ES-I3 (cell line): Measurements from ENCODE around the gene ATP2A3.

Source experiments
- H3K36me3 ChIP-seq: 2 replicates; pipeline ENCODE4 v1.6.1; 2013; ENCODE audit warnings: mild to moderate bottlenecking, low read length, control low read depth, moderate library complexity; ENCODE audit not compliant: insufficient read depth
- H3K4me1 ChIP-seq: 2 replicates; pipeline ENCODE4 v1.6.1; 2013; ENCODE audit warnings: mild to moderate bottlenecking, control low read depth, low read length; ENCODE audit not compliant: insufficient read depth
- H3K9ac ChIP-seq: 2 replicates; pipeline ENCODE4 v1.6.1; 2013; ENCODE audit warnings: low read depth, mild to moderate bottlenecking, low read length, moderate library complexity
- H3K9me3 ChIP-seq: 2 replicates; pipeline ENCODE4 v1.6.1; 2013; ENCODE audit warnings: mild to moderate bottlenecking, low read length, moderate library complexity; ENCODE audit not compliant: control insufficient read depth, insufficient read depth

The ATP2A3 gene

GRCh38 chr17:3959921-3960601 lies 4.2 kb downstream of the ATP2A3 start:
- no peaks in the 10 kb centered on the region for H3K9me3 ChIP-seq
- H3K9ac ChIP-seq, result no peak overlapping the region
- peaks cover 45% of the 10 kb centered on the region for H3K4me1 ChIP-seq
- no peaks in the 10 kb centered on the region for H3K36me3 ChIP-seq

- H3K36me3 ChIP-seq, result no peaks in the 10 kb centered on the region
Observed at GRCh38 chr17:3959295-3959899, 4.8 kb downstream of the ATP2A3 start.

GRCh38 chr17:3957735-3958599 lies 6.3 kb downstream of the ATP2A3 start:
- Histone ChIP-seq H3K9ac (no peak overlapping the region), H3K4me1 (peaks cover 41% of the 10 kb centered on the region), H3K36me3 (no peaks in the 10 kb centered on the region), H3K9me3 (no peaks in the 10 kb centered on the region)

More at GRCh38 chr17:3959295-3959899, 4.8 kb downstream of the ATP2A3 start:
- Histone ChIP-seq H3K4me1 (peaks cover 46% of the 10 kb centered on the region), H3K9me3 (no peaks in the 10 kb centered on the region), H3K9ac (no peak overlapping the region)

GRCh38 chr17:3956983-3957382 lies 7.3 kb downstream of the ATP2A3 start:
- Histone ChIP-seq H3K9ac (no peak overlapping the region), H3K9me3 (no peaks in the 10 kb centered on the region), H3K4me1 (peaks cover 40% of the 10 kb centered on the region), H3K36me3 (no peaks in the 10 kb centered on the region)

- H3K36me3 ChIP-seq, result no peaks in the 10 kb centered on the region
- no peak overlapping the region for H3K9ac ChIP-seq
- no peaks in the 10 kb centered on the region for H3K9me3 ChIP-seq
- peaks cover 40% of the 10 kb centered on the region for H3K4me1 ChIP-seq
Observed at GRCh38 chr17:3956327-3956957, 7.8 kb downstream of the ATP2A3 start.

GRCh38 chr17:3955673-3955988 lies 8.6 kb downstream of the ATP2A3 start:
- H3K9ac ChIP-seq, result no peak overlapping the region
- H3K36me3 ChIP-seq, result no peaks in the 10 kb centered on the region
- H3K4me1 ChIP-seq, result peaks cover 36% of the 10 kb centered on the region
- no peaks in the 10 kb centered on the region for H3K9me3 ChIP-seq

- Histone ChIP-seq H3K9ac (no peak overlapping the region), H3K9me3 (no peaks in the 10 kb centered on the region), H3K4me1 (peaks cover 31% of the 10 kb centered on the region), H3K36me3 (no peaks in the 10 kb centered on the region)
Observed at GRCh38 chr17:3954976-3955672, 9.1 kb downstream of the ATP2A3 start.

- no peak overlapping the region for H3K9ac ChIP-seq
- no peaks in the 10 kb centered on the region for H3K36me3 ChIP-seq
- H3K9me3 ChIP-seq, result no peaks in the 10 kb centered on the region
- H3K4me1 ChIP-seq, result peaks cover 21% of the 10 kb centered on the region
Observed at GRCh38 chr17:3954086-3954485, 10.2 kb downstream of the ATP2A3 start.

- H3K36me3 ChIP-seq, result no peaks in the 10 kb centered on the region
- H3K9ac ChIP-seq, result no peak overlapping the region
- no peaks in the 10 kb centered on the region for H3K9me3 ChIP-seq
- peaks cover 19% of the 10 kb centered on the region for H3K4me1 ChIP-seq
Observed at GRCh38 chr17:3953542-3953941, 10.7 kb downstream of the ATP2A3 start.

- no peaks in the 10 kb centered on the region for H3K36me3 ChIP-seq
- H3K9me3 ChIP-seq, result no peaks in the 10 kb centered on the region
- H3K9ac ChIP-seq, result no peak overlapping the region
Observed at GRCh38 chr17:3952186-3952585, 12.1 kb downstream of the ATP2A3 start.

GRCh38 chr17:3951420-3951819 lies 12.8 kb downstream of the ATP2A3 start:
- H3K36me3 ChIP-seq, result no peaks in the 10 kb centered on the region

More at GRCh38 chr17:3952186-3952585, 12.1 kb downstream of the ATP2A3 start:
- peaks cover 19% of the 10 kb centered on the region for H3K4me1 ChIP-seq

GRCh38 chr17:3951003-3951402 lies 13.2 kb downstream of the ATP2A3 start:
- Histone ChIP-seq H3K9ac (no peak overlapping the region), H3K4me1 (peaks cover 8% of the 10 kb centered on the region), H3K36me3 (no peaks in the 10 kb centered on the region), H3K9me3 (no peaks in the 10 kb centered on the region)

More at GRCh38 chr17:3951420-3951819, 12.8 kb downstream of the ATP2A3 start:
- H3K9ac ChIP-seq, result no peak overlapping the region
- H3K9me3 ChIP-seq, result no peaks in the 10 kb centered on the region
- peaks cover 12% of the 10 kb centered on the region for H3K4me1 ChIP-seq

- H3K4me1 ChIP-seq, result peaks cover 6% of the 10 kb centered on the region
- no peak overlapping the region for H3K9ac ChIP-seq
- no peaks in the 10 kb centered on the region for H3K9me3 ChIP-seq
- H3K36me3 ChIP-seq, result no peaks in the 10 kb centered on the region
Observed at GRCh38 chr17:3950584-3950983, 13.7 kb downstream of the ATP2A3 start.

- H3K36me3 ChIP-seq, result no peaks in the 10 kb centered on the region
- no peaks in the 10 kb centered on the region; the same call in 1 of the 2 replicates for H3K4me1 ChIP-seq
- H3K9ac ChIP-seq, result no peak overlapping the region
- H3K9me3 ChIP-seq, result no peaks in the 10 kb centered on the region
Observed at GRCh38 chr17:3949418-3949817, 14.8 kb downstream of the ATP2A3 start.
